SIG-M5 (cell line): ENCODE measurements around the gene SF3B1.
"Not testable (repeated sequence)": the region's sequence is repeated elsewhere in the genome, so short reads cannot be mapped to it uniquely, and the experiment has no call there.

Source experiments
- DNase-seq: peaks from one replicate; lab custom pipeline; 2025; lab: John Stamatoyannopoulos, UW

The SF3B1 gene

GRCh38 chr2:197379918-197380309 is 54.9 kb downstream of the SF3B1 start:
- DNase-seq, result not testable (repeated sequence)

GRCh38 chr2:197379308-197379917 is 55.4 kb downstream of the SF3B1 start:
- not testable (repeated sequence) for DNase-seq

GRCh38 chr2:197378494-197379307 is 56.1 kb downstream of the SF3B1 start:
- no peak for DNase-seq

- no peak for DNase-seq
These were observed 56.7 kb downstream of the SF3B1 start for GRCh38 chr2:197378086-197378485.

GRCh38 chr2:197377670-197378069 is 57.2 kb downstream of the SF3B1 start:
- DNase-seq, result no peak

- no peak for DNase-seq
These were observed 62.2 kb downstream of the SF3B1 start for GRCh38 chr2:197372592-197372991.

- DNase-seq, result not testable (repeated sequence)
These were observed 64.2 kb downstream of the SF3B1 start for GRCh38 chr2:197370664-197371063.

- no peak for DNase-seq
These were observed 64.9 kb downstream of the SF3B1 start for GRCh38 chr2:197369933-197370320.

GRCh38 chr2:197369228-197369932 is 65.4 kb downstream of the SF3B1 start:
- no peak for DNase-seq

- DNase-seq, result no peak
These were observed 66.4 kb downstream of the SF3B1 start for GRCh38 chr2:197368412-197368811.

GRCh38 chr2:197363998-197364397 is 70.8 kb downstream of the SF3B1 start:
- no peak for DNase-seq

- no peak for DNase-seq
These were observed 74.1 kb downstream of the SF3B1 start for GRCh38 chr2:197360744-197361156.

GRCh38 chr2:197359859-197360258 is 75.0 kb downstream of the SF3B1 start:
- DNase-seq, result no peak

GRCh38 chr2:197358931-197359330 is 75.9 kb downstream of the SF3B1 start:
- no peak for DNase-seq

- no peak for DNase-seq
These were observed 76.8 kb downstream of the SF3B1 start for GRCh38 chr2:197357986-197358385.

- no peak for DNase-seq
These were observed 78.7 kb downstream of the SF3B1 start for GRCh38 chr2:197356136-197356535.

GRCh38 chr2:197354169-197354558 is 80.7 kb downstream of the SF3B1 start:
- DNase-seq, result no peak

GRCh38 chr2:197353393-197354168 is 81.2 kb downstream of the SF3B1 start:
- DNase-seq, result no peak

- no peak for DNase-seq
These were observed 85.1 kb downstream of the SF3B1 start for GRCh38 chr2:197349699-197350098.

GRCh38 chr2:197348721-197349360 is 86.0 kb downstream of the SF3B1 start:
- no peak for DNase-seq

GRCh38 chr2:197345846-197346370 is 88.9 kb downstream of the SF3B1 start:
- no peak for DNase-seq
